SK-N-SH (cell line): ENCODE results near the gene PEPD. TPM values are rescaled to one million over a fixed set of nuclear protein-coding genes. Genes with fewer than 3 reads are reported as not detected.
A peak's percentile ranks its signal among the peaks of the same experiment; 100 is the strongest.

ENCODE experiments used
- CTCF ChIA-PET: fragments of 300-600, 350-600 bp; formaldehyde crosslinking; extraction: SDS; loops from one replicate; lab custom pipeline; 2021; lab: Yijun Ruan, JAX
- POLR2A ChIA-PET: fragments of 350-600 bp; sonication (Branson Sonifier 250); formaldehyde crosslinking; extraction: SDS; loops from one replicate; lab custom pipeline; 2020; ENCODE audit warnings: antibody characterized with exemption, inconsistent platforms; lab: Yijun Ruan, JAX
- DNase-seq: peaks from one replicate; pipeline ENCODE4 v3.0.0; 2012
- H2AFZ ChIP-seq: fragments of 200-600 bp; sonication (generic); 2 replicates; pipeline ENCODE4 v1.8.1; 2016; ENCODE audit warnings: antibody characterized with exemption, mild to moderate bottlenecking, low read depth
- H3F3A ChIP-seq: fragments of 200-600 bp; sonication (generic); replicated peaks from 2 replicates; pipeline ENCODE3; 2016; ENCODE audit warnings: antibody characterized with exemption, mild to moderate bottlenecking; ENCODE audit not compliant: insufficient read depth
- H3K27ac ChIP-seq, 2 experiments: fragments of 200-500 bp in 1 of 2; fragments of 200-600 bp in 1 of 2; sonication (Bioruptor generic) in 1 of 2; sonication (generic), shearing (Covaris generic) in 1 of 2; 2 replicates each; pipeline versions ENCODE4 v1.5.1 to v1.6.1; 2014 to 2016; ENCODE audit warnings: low read depth in 2 of 2, inconsistent platforms in 1 of 2, low read length in 1 of 2, mild to moderate bottlenecking in 1 of 2, mixed read lengths in 1 of 2
- H3K27me3 ChIP-seq: fragments of 200-600 bp; sonication (generic), shearing (Covaris generic); 2 replicates; pipeline ENCODE4 v1.6.1; 2016; ENCODE audit warnings: mixed run types; ENCODE audit not compliant: insufficient read depth
- H3K36me3 ChIP-seq, 2 experiments: fragments of 200-500 bp in 1 of 2; fragments of 200-600 bp in 1 of 2; sonication (Bioruptor generic) in 1 of 2; sonication (generic) in 1 of 2; replicated peaks in 1 of 2; 2 replicates each; pipeline versions ENCODE3 to v1.5.1; 2014 to 2016; ENCODE audit warnings: low read length in 1 of 2, mild to moderate bottlenecking in 1 of 2; ENCODE audit not compliant: insufficient read depth in 2 of 2, control insufficient read depth in 1 of 2
- H3K4me1 ChIP-seq, 2 experiments: fragments of 200-500 bp in 1 of 2; fragments of 200-600 bp in 1 of 2; sonication (Bioruptor generic) in 1 of 2; sonication (generic), shearing (Covaris generic) in 1 of 2; 2 replicates each; pipeline versions ENCODE4 v1.5.1 to v1.6.1; 2014 to 2016; ENCODE audit warnings: low read depth in 1 of 2, low read length in 1 of 2, mixed run types in 1 of 2; ENCODE audit not compliant: insufficient read depth in 2 of 2, control insufficient read depth in 1 of 2
- H3K4me2 ChIP-seq: fragments of 200-600 bp; sonication (generic), shearing (Covaris generic); 2 replicates; pipeline ENCODE4 v1.6.1; 2017; ENCODE audit warnings: mixed run types
- H3K4me3 ChIP-seq, 2 experiments: fragments of 200-500 bp in 1 of 2; fragments of 200-600 bp in 1 of 2; sonication (Bioruptor generic) in 1 of 2; sonication (generic), shearing (Covaris generic) in 1 of 2; 2 replicates each; pipeline versions ENCODE4 v1.5.1 to v1.8.1; 2014 to 2016; ENCODE audit warnings: low read depth in 2 of 2, inconsistent platforms in 1 of 2, low read length in 1 of 2, mild to moderate bottlenecking in 1 of 2, mixed read lengths in 1 of 2, moderate library complexity in 1 of 2
- H3K79me2 ChIP-seq: fragments of 200-600 bp; sonication (generic); 2 replicates; pipeline ENCODE4 v1.8.1; 2017; ENCODE audit warnings: mild to moderate bottlenecking; ENCODE audit not compliant: insufficient read depth
- H3K9ac ChIP-seq: fragments of 200-600 bp; sonication (generic); 2 replicates; pipeline ENCODE4 v1.6.1; 2017; ENCODE audit warnings: mixed run types
- H3K9me2 ChIP-seq: fragments of 200-600 bp; sonication (generic); 2 replicates; pipeline ENCODE4 v1.6.1; 2017; ENCODE audit warnings: mixed run types
- H3K9me3 ChIP-seq: fragments of 200-600 bp; sonication (generic); 2 replicates; pipeline ENCODE4 v1.6.1; 2017; ENCODE audit warnings: mixed run types, mild to moderate bottlenecking, moderate library complexity
- H4K20me1 ChIP-seq: fragments of 200-600 bp; sonication (generic); 2 replicates; pipeline ENCODE4 v1.6.1; 2017; ENCODE audit warnings: mild to moderate bottlenecking, mixed run types; ENCODE audit not compliant: insufficient read depth
- CHD2 ChIP-seq: fragments of 150-350 bp; IDR thresholded peaks from 2 replicates; pipeline ENCODE4 v1.6.1; 2018; ENCODE audit warnings: low read length; ENCODE audit not compliant: partially characterized antibody
- EZH2phosphoT487 ChIP-seq: fragments of 200-600 bp; sonication (generic); IDR thresholded peaks from 2 replicates; pipeline ENCODE4 v1.6.1; 2017; ENCODE audit warnings: low read depth, mixed run types, mild to moderate bottlenecking, antibody characterized with exemption, moderate library complexity, borderline replicate concordance
- FOXM1 ChIP-seq: IDR thresholded peaks from 2 replicates; pipeline ENCODE4 v1.4.0; 2012; ENCODE audit warnings: low read depth, mild to moderate bottlenecking
- RXRA ChIP-seq: IDR thresholded peaks from 2 replicates; pipeline ENCODE4 v1.4.0; 2012; ENCODE audit warnings: low read depth, mild to moderate bottlenecking, borderline replicate concordance
- TAF1 ChIP-seq: IDR thresholded peaks from 2 replicates; pipeline ENCODE4 v1.6.1; 2012; ENCODE audit warnings: low read depth, mild to moderate bottlenecking, low read length, moderate library complexity, borderline replicate concordance
- USF1 ChIP-seq: IDR thresholded peaks from 2 replicates; pipeline ENCODE4 v1.4.0; 2012; ENCODE audit warnings: low read depth, borderline replicate concordance
- YY1 ChIP-seq: IDR thresholded peaks from 2 replicates; pipeline ENCODE4 v1.4.0; 2012; ENCODE audit warnings: low read depth, mild to moderate bottlenecking
- WGBS: methylation state at CpG from one replicate; pipeline ENCODE4 v1.1.6; 2017; ENCODE audit warnings: low lambda C conversion rate; 5-methylcytosine and 5-hydroxymethylcytosine counted together
- polyA plus RNA-seq, 3 experiments: library from polyadenylated mRNA; depleted of rRNA; stranded (reverse); fragments of >200 nt; gene quantifications; 2 replicates each; pipeline ENCODE4 v1.2.3, GENCODE V29; 2012
- TF ChIP-seq, protein P1 (sequence below): fragments of 200-600 bp; sonication (generic); IDR thresholded peaks from 2 replicates; pipeline ENCODE4 v1.6.1; 2017; ENCODE audit warnings: antibody characterized with exemption, mild to moderate bottlenecking, moderate library complexity
- TF ChIP-seq, protein P2 (sequence below): IDR thresholded peaks from 2 replicates; pipeline ENCODE4 v1.4.0; 2012; ENCODE audit warnings: low read depth, borderline replicate concordance
- TF ChIP-seq, protein P3 (sequence below): fragments of 150-350 bp; IDR thresholded peaks from 2 replicates; pipeline ENCODE4 v1.6.1; 2017; ENCODE audit warnings: antibody characterized with exemption, low read length, low read depth, borderline replicate concordance

PEPD gene
- polyA plus RNA-seq, 1 of the 3 experiments (the other 2 are of a cell fraction), result 88.9 TPM

DNA sequence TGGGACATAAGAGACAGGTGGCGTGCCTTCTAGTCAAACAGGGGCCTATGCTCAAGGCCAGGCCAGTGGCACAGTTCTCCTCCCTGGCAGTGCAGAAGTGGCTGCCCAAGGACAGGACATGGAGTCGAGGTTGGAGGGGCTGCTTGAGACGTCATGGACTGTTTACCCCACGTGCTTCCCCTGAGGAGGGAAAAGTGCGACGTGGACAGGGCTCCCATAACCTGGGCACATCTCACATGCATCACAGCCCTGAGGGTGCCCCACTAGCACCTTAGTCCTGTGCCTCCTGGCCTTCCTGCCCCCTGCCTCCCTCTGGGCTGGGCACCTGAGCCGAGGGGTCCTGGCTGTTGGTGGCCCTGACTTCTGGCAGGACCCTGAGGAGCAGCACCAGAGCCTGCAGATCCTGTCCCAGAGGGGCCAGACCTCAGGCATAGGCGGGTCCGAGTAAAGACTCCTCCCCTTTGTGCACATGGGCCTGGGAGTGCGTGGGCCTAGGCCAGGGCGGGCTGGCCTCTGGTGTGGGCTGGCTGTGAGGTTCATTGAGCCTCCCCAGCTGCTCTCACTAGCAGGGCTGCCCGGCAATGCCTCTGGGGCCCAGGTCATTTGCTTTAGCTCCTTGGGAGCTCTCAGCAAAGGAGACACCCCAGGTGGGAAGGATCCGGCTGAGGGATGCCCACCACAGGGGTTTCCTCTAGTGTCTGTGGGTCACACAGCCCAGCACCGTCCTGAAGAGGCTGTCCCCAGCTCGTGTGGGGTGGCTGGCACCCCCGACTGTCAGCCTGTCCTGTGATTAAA lies 82.4 kb downstream of the PEPD start:
- no peak overlapping the region for H2AFZ ChIP-seq

More for the DNA sequence above, 82.4 kb downstream of the PEPD start:
- 73% methylated on average over 9 of the region's 16 CpGs for WGBS
- Histone ChIP-seq H3F3A (peaks cover 11% of the 10 kb centered on the region), H3K27ac (peak overlapping the region in 1 of 2 experiments; percentile 91; a peak in 2 of 4 replicates), H3K9ac (no peak overlapping the region), H3K9me2 (no peaks in the 10 kb centered on the region), H3K9me3 (no peaks in the 10 kb centered on the region), H3K27me3 (no peaks in the 10 kb centered on the region), H3K36me3 (no peaks in the 10 kb centered on the region), H3K4me2 (no peak overlapping the region), H3K79me2 (no peaks in the 10 kb centered on the region), H4K20me1 (no peaks in the 10 kb centered on the region), H3K4me3 (no peak overlapping the region), H3K4me1 (peaks cover 17 to 52% of the 10 kb centered on the region in 2 experiments)
- ChIA-PET CTCF (interaction anchor here (1.0 to 3.1 kb wide), 9 partner anchors 9 to 339 kb away, joined by 3 to 29 read pairs (median 4); no protein-coding TSS in a partner anchor), POLR2A (no interaction called here)
- DNase-seq, result no peak
- TF ChIP-seq, protein P1, sequence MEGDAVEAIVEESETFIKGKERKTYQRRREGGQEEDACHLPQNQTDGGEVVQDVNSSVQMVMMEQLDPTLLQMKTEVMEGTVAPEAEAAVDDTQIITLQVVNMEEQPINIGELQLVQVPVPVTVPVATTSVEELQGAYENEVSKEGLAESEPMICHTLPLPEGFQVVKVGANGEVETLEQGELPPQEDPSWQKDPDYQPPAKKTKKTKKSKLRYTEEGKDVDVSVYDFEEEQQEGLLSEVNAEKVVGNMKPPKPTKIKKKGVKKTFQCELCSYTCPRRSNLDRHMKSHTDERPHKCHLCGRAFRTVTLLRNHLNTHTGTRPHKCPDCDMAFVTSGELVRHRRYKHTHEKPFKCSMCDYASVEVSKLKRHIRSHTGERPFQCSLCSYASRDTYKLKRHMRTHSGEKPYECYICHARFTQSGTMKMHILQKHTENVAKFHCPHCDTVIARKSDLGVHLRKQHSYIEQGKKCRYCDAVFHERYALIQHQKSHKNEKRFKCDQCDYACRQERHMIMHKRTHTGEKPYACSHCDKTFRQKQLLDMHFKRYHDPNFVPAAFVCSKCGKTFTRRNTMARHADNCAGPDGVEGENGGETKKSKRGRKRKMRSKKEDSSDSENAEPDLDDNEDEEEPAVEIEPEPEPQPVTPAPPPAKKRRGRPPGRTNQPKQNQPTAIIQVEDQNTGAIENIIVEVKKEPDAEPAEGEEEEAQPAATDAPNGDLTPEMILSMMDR, result no peak
- TF ChIP-seq, protein P2, sequence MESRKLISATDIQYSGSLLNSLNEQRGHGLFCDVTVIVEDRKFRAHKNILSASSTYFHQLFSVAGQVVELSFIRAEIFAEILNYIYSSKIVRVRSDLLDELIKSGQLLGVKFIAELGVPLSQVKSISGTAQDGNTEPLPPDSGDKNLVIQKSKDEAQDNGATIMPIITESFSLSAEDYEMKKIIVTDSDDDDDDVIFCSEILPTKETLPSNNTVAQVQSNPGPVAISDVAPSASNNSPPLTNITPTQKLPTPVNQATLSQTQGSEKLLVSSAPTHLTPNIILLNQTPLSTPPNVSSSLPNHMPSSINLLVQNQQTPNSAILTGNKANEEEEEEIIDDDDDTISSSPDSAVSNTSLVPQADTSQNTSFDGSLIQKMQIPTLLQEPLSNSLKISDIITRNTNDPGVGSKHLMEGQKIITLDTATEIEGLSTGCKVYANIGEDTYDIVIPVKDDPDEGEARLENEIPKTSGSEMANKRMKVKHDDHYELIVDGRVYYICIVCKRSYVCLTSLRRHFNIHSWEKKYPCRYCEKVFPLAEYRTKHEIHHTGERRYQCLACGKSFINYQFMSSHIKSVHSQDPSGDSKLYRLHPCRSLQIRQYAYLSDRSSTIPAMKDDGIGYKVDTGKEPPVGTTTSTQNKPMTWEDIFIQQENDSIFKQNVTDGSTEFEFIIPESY, result no peak
- no peak for TF ChIP-seq TAF1
- TF ChIP-seq USF1, result no peak
- TF ChIP-seq EZH2phosphoT487, result no peak
- TF ChIP-seq, protein P3, sequence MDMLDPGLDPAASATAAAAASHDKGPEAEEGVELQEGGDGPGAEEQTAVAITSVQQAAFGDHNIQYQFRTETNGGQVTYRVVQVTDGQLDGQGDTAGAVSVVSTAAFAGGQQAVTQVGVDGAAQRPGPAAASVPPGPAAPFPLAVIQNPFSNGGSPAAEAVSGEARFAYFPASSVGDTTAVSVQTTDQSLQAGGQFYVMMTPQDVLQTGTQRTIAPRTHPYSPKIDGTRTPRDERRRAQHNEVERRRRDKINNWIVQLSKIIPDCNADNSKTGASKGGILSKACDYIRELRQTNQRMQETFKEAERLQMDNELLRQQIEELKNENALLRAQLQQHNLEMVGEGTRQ, result no peak
- no peak for TF ChIP-seq RXRA
- no peak for TF ChIP-seq CHD2
- TF ChIP-seq FOXM1, result no peak
- no peak for TF ChIP-seq YY1
